HG03469 (cell line): ENCODE measurements around the gene DHTKD1.
A peak's percentile ranks its signal among the peaks of the same experiment; 100 is the strongest.

ENCODE experiments used
- ATAC-seq: cut with Tn5 transposase; IDR thresholded peaks from one replicate; pipeline ENCODE4 v1.9.1; 2021; ENCODE audit warnings: mild to moderate bottlenecking, moderate library complexity, moderate number of reproducible peaks; ENCODE audit not compliant: unreplicated experiment

The DHTKD1 gene, protein sequence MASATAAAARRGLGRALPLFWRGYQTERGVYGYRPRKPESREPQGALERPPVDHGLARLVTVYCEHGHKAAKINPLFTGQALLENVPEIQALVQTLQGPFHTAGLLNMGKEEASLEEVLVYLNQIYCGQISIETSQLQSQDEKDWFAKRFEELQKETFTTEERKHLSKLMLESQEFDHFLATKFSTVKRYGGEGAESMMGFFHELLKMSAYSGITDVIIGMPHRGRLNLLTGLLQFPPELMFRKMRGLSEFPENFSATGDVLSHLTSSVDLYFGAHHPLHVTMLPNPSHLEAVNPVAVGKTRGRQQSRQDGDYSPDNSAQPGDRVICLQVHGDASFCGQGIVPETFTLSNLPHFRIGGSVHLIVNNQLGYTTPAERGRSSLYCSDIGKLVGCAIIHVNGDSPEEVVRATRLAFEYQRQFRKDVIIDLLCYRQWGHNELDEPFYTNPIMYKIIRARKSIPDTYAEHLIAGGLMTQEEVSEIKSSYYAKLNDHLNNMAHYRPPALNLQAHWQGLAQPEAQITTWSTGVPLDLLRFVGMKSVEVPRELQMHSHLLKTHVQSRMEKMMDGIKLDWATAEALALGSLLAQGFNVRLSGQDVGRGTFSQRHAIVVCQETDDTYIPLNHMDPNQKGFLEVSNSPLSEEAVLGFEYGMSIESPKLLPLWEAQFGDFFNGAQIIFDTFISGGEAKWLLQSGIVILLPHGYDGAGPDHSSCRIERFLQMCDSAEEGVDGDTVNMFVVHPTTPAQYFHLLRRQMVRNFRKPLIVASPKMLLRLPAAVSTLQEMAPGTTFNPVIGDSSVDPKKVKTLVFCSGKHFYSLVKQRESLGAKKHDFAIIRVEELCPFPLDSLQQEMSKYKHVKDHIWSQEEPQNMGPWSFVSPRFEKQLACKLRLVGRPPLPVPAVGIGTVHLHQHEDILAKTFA

GRCh38 chr10:12068449-12069269 lies at the start of gene DHTKD1:
DHTKD1 (plus strand) TSS chr10:12068954; CDS start chr10:12069034, 80 bp downstream.
- ATAC-seq, result peak; percentile 95

GRCh38 chr10:12019283-12019971 lies 49.3 kb upstream of the DHTKD1 start:
- ATAC-seq, result no peak

GRCh38 chr10:12020574-12020973 lies 48.2 kb upstream of the DHTKD1 start:
- no peak for ATAC-seq

- ATAC-seq, result no peak
Observed at GRCh38 chr10:12022580-12023257, 46.0 kb upstream of the DHTKD1 start.

- ATAC-seq, result no peak
Observed at GRCh38 chr10:12025591-12025990, 43.2 kb upstream of the DHTKD1 start.

GRCh38 chr10:12027539-12027938 lies 41.2 kb upstream of the DHTKD1 start:
- ATAC-seq, result no peak

GRCh38 chr10:12031404-12031803 lies 37.4 kb upstream of the DHTKD1 start:
- ATAC-seq, result no peak

DNA sequence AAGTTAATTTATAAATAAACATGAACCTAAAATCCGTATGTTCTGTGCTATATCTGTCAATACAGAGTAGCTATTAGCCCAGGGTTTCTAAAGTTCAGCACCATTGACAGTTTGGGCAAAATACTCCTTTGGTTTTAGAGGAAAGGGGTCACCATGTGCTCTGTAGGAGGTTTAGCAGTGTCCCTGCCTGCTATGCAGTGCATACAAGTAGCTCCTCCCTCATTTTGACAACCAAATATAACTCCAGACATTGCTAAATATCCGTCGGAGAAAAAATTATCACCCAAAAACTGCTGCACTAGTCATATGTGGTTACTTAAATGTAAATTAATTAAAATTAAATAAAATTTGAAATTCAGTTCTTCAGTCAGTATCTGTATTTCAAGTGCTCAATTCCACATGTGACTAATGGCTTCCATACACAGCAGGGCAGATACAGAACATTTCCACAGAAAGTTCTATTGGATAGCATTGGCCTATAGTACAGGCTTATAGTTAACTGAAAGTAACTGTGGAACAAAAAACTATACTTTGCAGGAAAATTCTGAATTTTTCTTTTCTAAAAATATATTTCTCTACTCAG lies 32.6 kb upstream of the DHTKD1 start:
- no peak for ATAC-seq

- ATAC-seq, result no peak
Observed at GRCh38 chr10:12041766-12042408, 26.9 kb upstream of the DHTKD1 start.

GRCh38 chr10:12042409-12042796 lies 26.4 kb upstream of the DHTKD1 start:
- ATAC-seq, result no peak

DNA sequence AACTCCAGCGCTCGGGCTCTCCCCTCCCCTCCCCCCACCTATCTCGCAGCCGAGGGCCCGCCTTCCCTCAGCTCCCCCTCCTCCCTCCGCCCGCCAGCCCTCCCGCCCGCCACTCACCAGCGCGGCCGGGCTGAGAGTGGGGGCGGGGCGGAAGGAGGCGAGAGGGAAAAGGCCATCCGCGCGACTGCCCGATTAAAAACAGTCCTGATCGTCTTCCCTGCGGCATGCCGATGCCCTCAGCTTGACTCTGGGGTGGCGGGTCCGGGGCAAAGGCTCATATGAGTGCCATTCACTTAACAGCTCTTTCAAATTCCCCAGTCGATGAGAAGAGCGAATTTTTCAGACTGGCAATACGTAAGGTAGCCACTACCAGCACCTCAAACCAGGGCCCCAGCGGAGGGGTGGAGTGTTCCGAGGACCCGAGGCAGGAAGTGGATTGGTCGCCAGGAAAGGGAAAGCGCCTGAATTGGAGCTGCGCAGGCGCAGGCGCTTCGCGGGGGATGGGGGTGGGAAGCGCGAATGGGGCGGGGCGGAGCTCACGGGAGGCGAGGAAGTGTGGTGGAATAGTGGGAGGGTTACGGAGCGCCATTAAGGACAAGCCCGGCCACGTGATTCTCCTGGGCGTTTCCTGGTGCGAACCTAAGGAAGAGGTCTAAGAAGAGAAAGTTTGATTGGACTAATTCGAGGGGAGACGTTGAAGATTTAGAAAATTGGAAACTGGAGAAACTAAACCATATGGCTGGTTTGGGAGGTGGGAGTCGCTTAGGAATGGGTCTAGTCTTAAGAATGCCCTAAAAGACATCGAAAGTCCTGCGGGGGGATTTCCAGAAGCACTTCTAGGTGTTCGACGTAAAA lies 25.7 kb upstream of the DHTKD1 start, which contains the start of gene UPF2:
Gene UPF2, minus strand, starts transcription at position 13 of the 855 bp plus-strand sequence. CDS start 7,386 bp downstream, outside the sequence.
- peak; percentile 30 for ATAC-seq

- no peak for ATAC-seq
Observed at GRCh38 chr10:12045596-12045995, 23.2 kb upstream of the DHTKD1 start.

GRCh38 chr10:12048547-12048946 lies 20.2 kb upstream of the DHTKD1 start:
- no peak for ATAC-seq

DNA sequence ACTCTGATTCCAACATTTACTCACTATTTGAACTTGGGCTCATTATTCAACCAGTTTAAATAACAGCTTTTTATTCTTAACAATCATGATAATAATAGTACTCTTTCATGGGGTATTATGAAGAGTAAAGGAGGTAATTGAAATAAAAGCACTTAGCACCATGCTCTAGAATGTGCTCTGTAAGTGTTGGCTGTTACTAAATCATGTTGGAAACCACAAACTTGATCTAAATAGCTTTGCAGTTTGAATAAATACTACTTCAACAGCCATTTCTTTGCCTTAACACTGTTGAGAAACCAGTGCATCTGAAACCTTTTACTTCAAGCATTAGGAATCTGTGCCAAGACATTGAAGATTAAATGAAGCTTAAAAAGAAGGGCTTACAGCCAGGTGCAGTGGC lies 18.2 kb upstream of the DHTKD1 start:
- no peak for ATAC-seq

DNA sequence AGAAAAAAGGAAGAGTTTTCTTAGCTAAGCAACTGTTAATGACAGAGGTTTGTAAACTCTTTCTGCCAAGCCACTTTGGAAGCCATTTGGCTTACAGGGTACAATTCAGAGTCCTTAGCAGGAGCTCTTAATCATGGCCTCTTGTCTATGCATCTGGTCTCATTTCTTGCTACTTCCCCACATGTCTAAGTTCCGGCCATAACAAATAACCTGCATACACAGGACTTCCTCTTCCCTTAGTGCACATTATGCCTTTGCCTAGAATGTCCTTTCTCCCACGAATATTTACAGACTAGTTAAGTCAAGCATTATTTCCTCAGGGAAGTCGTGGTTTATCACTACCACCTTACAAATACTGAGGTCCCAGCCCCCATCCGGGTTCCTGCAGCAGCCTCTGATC lies 17.5 kb upstream of the DHTKD1 start:
- no peak for ATAC-seq

GRCh38 chr10:12055732-12056131 lies 13.0 kb upstream of the DHTKD1 start:
- no peak for ATAC-seq

DNA sequence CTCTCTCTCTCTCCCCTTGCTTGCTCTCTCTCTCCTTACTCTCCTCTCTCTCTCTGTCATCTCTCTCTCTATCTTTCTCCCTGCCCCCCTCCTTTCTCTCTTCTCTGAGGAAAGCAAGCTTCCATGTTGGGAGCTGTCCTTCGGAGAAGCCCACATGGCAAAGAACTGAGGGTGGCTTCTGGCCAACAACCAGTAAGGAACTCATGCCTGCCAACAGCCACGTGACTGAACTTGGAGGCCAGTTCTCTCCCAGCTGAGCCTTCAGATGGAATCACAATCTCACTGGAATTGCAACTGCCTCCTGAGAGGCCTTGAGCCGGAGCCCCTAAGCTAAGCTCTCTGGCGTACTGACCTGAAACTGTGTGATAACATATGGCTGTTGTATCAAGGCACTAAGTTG lies 12.0 kb upstream of the DHTKD1 start:
- no peak for ATAC-seq

DNA sequence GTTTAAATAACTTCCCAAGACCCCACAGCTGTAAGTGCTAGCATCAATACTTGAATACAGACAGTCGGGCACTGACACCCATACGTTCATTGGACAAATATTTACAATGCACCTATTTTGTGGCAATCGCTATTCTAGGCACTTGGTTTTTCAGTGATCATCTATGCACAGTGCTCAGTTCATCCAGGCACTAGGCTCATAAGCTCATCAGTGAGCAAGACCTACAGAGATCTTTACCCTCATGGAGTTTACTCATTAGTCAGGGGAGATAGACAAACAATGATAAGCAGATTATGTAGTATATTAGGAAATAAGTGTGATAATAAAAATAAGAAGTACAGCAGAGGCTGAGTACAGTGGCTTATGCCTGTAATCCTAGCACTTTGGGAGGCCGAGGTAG lies 7.6 kb upstream of the DHTKD1 start:
- ATAC-seq, result no peak
